Esophagus squamous epithelium (tissue), 5 donors: ENCODE results near the gene TNFSF11. TPM values are rescaled to one million over a fixed set of nuclear protein-coding genes. Genes with fewer than 3 reads are reported as not detected.

Experiments
- DNase-seq: peaks from one replicate; lab custom pipeline; 2025; lab: John Stamatoyannopoulos, UW
- H3K27ac ChIP-seq, 4 donors: fragments of 200-600 bp; sonication (generic); one replicate each; pipeline ENCODE4 v1.5.1; 2016 to 2019; ENCODE audit warnings: mild to moderate bottlenecking in 1 of 4
- H3K27me3 ChIP-seq, 4 donors: fragments of 200-600 bp; sonication (generic); 1 replicate in 3 of 4; 2 replicates in 1 of 4; pipeline versions ENCODE4 v1.5.1 to v1.6.0; 2017 to 2021; ENCODE audit warnings: antibody characterized with exemption in 1 of 4
- H3K36me3 ChIP-seq, 3 donors: fragments of 200-600 bp; sonication (generic); one replicate each; pipeline ENCODE4 v1.5.1; 2016 to 2019
- H3K4me1 ChIP-seq, 3 donors: fragments of 200-600 bp; sonication (generic); one replicate each; pipeline ENCODE4 v1.5.1; 2017 to 2019
- H3K4me3 ChIP-seq, 4 donors: fragments of 200-600 bp; sonication (generic); 1 replicate in 3 of 4; 2 replicates in 1 of 4; pipeline ENCODE4 v1.5.1; 2016 to 2019; ENCODE audit warnings: mild to moderate bottlenecking in 2 of 4, moderate library complexity in 1 of 4
- H3K9me3 ChIP-seq, 3 donors: fragments of 200-600 bp; sonication (generic); one replicate each; pipeline ENCODE4 v1.5.1; 2016 to 2019
- POLR2A ChIP-seq, 4 donors: fragments of 450-650 bp; IDR thresholded peaks; one replicate each; pipeline ENCODE4 v1.6.1; 2017; ENCODE audit warnings: antibody characterized with exemption in 4 of 4, mild to moderate bottlenecking in 4 of 4, moderate library complexity in 3 of 4
- WGBS, 2 donors: methylation state at CpG; one replicate each; pipeline ENCODE4 v1.1.5; 2018; 5-methylcytosine and 5-hydroxymethylcytosine counted together
- intact Hi-C: fragments of 100-400 bp; cut with DNase I; formaldehyde crosslinking; loops from one replicate; pipeline ENCODE4 v1.15.0; 2022
- total RNA-seq, 4 donors: library from RNA; depleted of rRNA; stranded (reverse); fragments of >200 nt; gene quantifications; one replicate each; pipeline ENCODE4 v1.1.0, GENCODE V29; 2016
- TF ChIP-seq, protein P1 (sequence below), 6 experiments: fragments of 450-650 bp in 4 of 6; fragments of 200-600 bp in 2 of 6; sonication (generic) in 2 of 6; IDR thresholded peaks; one replicate each; pipeline ENCODE4 v1.5.1; 2016 to 2019; ENCODE audit warnings: antibody characterized with exemption in 6 of 6, mild to moderate bottlenecking in 4 of 6, moderate library complexity in 4 of 6
- donor health status: DM: yes; HTN: yes; CAD: no.

The TNFSF11 gene
- total RNA-seq, 4 donors from 2014 or later: 0.18 to 0.45 TPM; not detected in 2

DNA sequence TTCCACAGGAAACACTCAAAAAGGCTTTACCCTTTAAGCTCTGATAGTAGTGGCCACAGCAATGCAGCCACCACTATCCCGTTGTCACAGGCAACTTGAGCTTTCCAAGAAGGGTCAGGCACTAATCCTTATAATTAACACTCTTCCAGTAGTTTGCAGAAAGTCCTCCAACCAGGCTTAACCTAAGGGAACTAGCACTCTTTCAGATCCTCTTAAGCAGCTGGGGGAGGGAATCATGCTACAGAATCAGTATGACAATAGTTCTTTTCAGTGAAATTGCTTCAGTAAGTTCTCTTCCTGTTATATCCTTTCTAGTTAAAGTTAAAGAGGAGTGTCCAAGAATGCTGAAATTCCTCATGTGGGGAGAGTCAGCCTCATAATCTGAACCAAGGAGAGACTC lies 82.2 kb downstream of the TNFSF11 start:
- Histone ChIP-seq H3K27me3 (peaks cover 0 to 67% (median 0%) of the 10 kb centered on the region in 4 donors), H3K27ac (no peak overlapping the region), H3K4me1 (no peaks in the 10 kb centered on the region), H3K36me3 (no peaks in the 10 kb centered on the region), H3K9me3 (no peaks in the 10 kb centered on the region), H3K4me3 (no peak overlapping the region)
- no peak for DNase-seq
- TF ChIP-seq, protein P1, sequence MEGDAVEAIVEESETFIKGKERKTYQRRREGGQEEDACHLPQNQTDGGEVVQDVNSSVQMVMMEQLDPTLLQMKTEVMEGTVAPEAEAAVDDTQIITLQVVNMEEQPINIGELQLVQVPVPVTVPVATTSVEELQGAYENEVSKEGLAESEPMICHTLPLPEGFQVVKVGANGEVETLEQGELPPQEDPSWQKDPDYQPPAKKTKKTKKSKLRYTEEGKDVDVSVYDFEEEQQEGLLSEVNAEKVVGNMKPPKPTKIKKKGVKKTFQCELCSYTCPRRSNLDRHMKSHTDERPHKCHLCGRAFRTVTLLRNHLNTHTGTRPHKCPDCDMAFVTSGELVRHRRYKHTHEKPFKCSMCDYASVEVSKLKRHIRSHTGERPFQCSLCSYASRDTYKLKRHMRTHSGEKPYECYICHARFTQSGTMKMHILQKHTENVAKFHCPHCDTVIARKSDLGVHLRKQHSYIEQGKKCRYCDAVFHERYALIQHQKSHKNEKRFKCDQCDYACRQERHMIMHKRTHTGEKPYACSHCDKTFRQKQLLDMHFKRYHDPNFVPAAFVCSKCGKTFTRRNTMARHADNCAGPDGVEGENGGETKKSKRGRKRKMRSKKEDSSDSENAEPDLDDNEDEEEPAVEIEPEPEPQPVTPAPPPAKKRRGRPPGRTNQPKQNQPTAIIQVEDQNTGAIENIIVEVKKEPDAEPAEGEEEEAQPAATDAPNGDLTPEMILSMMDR (IDR thresholded peaks at IDR 0.05): no peak
- TF ChIP-seq POLR2A (IDR thresholded peaks at IDR 0.05): no peak
- intact Hi-C loops: no loop called here
- 50% methylated on average over 1 of the region's 1 CpG for WGBS, 2 donors

DNA sequence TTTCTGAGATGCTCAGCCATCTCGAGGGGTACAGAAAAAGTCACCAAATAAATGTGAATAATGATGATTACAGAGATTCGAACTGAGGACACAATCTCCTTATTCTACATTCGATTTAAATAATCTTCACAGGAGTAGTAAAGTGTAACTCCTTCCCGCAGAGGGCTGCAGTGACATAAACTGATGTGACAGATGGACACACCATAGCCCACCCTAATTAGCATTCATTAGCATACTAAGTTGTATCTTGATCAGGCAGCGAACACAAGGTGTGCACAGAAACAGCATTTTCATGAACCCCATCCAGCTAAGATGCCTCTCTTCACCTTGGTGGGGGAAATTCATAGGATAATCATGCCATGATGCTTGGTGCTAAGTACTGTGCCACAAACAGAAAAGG lies 83.0 kb downstream of the TNFSF11 start:
- DNase-seq: no peak
- TF ChIP-seq POLR2A (IDR thresholded peaks at IDR 0.05): no peak
- TF ChIP-seq, protein P1 (IDR thresholded peaks at IDR 0.05): no peak

More for the DNA sequence above, 83.0 kb downstream of the TNFSF11 start:
- no peaks in the 10 kb centered on the region for H3K4me1 ChIP-seq
- intact Hi-C loops: no loop called here
- H3K4me3 ChIP-seq: no peak overlapping the region
- WGBS, 2 donors: 70 to 76% methylated on average over 5 of the region's 5 CpGs
- H3K36me3 ChIP-seq: no peaks in the 10 kb centered on the region
- peaks cover 0 to 72% (median 0%) of the 10 kb centered on the region in 4 donors for H3K27me3 ChIP-seq
- H3K27ac ChIP-seq: no peak overlapping the region
- no peaks in the 10 kb centered on the region for H3K9me3 ChIP-seq

Other genes starting within 250 kb of the TNFSF11 start
- not detected for gene FAM216B, start 207.4 kb downstream of the TNFSF11 start, total RNA-seq